Measurements from ENCODE around the gene DEFB132.

GRCh38 chr20:217266-217665, 40.3 kb upstream of the DEFB132 start:
- no peak for TF ChIP-seq CTCF (IDR thresholded peaks at IDR 0.05; ENCODE audit: low read length)
- TF ChIP-seq EZH2 (IDR thresholded peaks at IDR 0.05; ENCODE audit: borderline replicate concordance, low read length) = no peak
